Panc1 (cell line): ENCODE measurements around the gene ZP1.

Experiments used
- CTCF ChIP-seq: fragments of 450-650 bp; IDR thresholded peaks from 2 replicates; pipeline ENCODE4 v1.5.1; 2017; ENCODE audit warnings: mild to moderate bottlenecking
- SIN3A ChIP-seq: IDR thresholded peaks from 2 replicates; pipeline ENCODE4 v1.6.1; 2012; ENCODE audit warnings: low read depth, mild to moderate bottlenecking, low read length, moderate library complexity, borderline replicate concordance; ENCODE audit not compliant: insufficient read depth

DNA sequence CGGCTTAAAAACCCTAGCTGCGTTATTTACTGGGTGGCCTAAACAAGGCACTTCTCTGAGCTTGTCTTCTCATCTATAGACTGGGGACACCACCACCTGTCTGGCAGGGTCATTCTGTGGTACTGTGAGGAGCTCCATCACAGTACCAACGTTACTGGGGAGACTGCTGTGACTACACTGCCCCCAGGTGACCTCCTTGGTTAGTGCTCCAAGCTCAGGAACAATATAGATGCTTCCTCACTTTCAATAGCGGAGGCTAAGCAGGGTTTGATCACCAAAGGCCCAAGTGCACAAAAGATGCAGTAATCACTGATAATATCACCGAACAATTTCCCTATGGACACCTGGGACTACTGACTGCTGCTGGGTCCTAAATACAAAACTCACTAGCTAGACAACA is 20.2 kb downstream of the ZP1 start:
- no peak for TF ChIP-seq SIN3A
- TF ChIP-seq CTCF = peak; percentile 79
